T-helper 17 cell (primary cell): ENCODE results near the gene NUMA1. TPM values are rescaled to one million over a fixed set of nuclear protein-coding genes. Genes with fewer than 3 reads are reported as not detected.
A peak's percentile ranks its signal among the peaks of the same experiment; 100 is the strongest.

Experiments used
- ATAC-seq: fragments of 150-1000 bp; cut with Tn5 transposase; 2 replicates; pipeline ENCODE4 v1.10.0; 2021; ENCODE audit warnings: mild to moderate bottlenecking, moderate library complexity
- DNase-seq, 3 donors: peaks; one replicate each; pipeline versions ENCODE4 v3.0.0 to v3.0.0-alpha.2; 2020 to 2021
- H3K9me3 ChIP-seq: one replicate; pipeline ENCODE4 v1.7.0; 2013; ENCODE audit warnings: low read length, mild to moderate bottlenecking; ENCODE audit not compliant: control insufficient read depth, poor library complexity, severe bottlenecking
- H3K27ac Mint-ChIP-seq: one replicate; pipeline ENCODE4 v1.8.0; 2022; ENCODE audit warnings: mild to moderate bottlenecking, moderate library complexity, mixed read lengths
- H3K27me3 Mint-ChIP-seq: one replicate; pipeline ENCODE4 v1.8.0; 2022; ENCODE audit warnings: mixed read lengths
- H3K36me3 Mint-ChIP-seq: one replicate; pipeline ENCODE4 v1.8.0; 2022; ENCODE audit warnings: low read depth, mixed read lengths
- H3K4me1 Mint-ChIP-seq: one replicate; pipeline ENCODE4 v1.8.0; 2022; ENCODE audit warnings: mild to moderate bottlenecking, mixed read lengths
- H3K4me3 Mint-ChIP-seq: one replicate; pipeline ENCODE4 v1.8.0; 2022; ENCODE audit warnings: mild to moderate bottlenecking, moderate library complexity, mixed read lengths
- total RNA-seq, 4 donors: library from RNA in 2 of 4; stranded (reverse) in 2 of 4; gene quantifications; one replicate each; pipeline ENCODE4 v1.2.3 and lab custom pipeline; 2022 to 2026

NUMA1 gene
- total RNA-seq, 2 donors from 2014 or later = 207 to 208 TPM

- Mint-ChIP-seq H3K4me3 (no peak overlapping the region), H3K36me3 (peaks cover 9% of the 10 kb centered on the region), H3K27ac (no peak overlapping the region), H3K27me3 (no peaks in the 10 kb centered on the region), H3K4me1 (peaks cover 32% of the 10 kb centered on the region)
- no peak for ATAC-seq
- H3K9me3 ChIP-seq = no peaks in the 10 kb centered on the region
- no peak for DNase-seq
Observed at GRCh38 chr11:72069200-72069599, 11.1 kb downstream of the NUMA1 start.

GRCh38 chr11:72067676-72068075 lies 12.7 kb downstream of the NUMA1 start:
- no peak overlapping the region for H3K4me3 Mint-ChIP-seq
- ATAC-seq (no peak), DNase-seq (no peak)
- peaks cover 28% of the 10 kb centered on the region for H3K4me1 Mint-ChIP-seq
- H3K27ac Mint-ChIP-seq = no peak overlapping the region
- H3K9me3 ChIP-seq = no peaks in the 10 kb centered on the region
- no peaks in the 10 kb centered on the region for H3K27me3 Mint-ChIP-seq
- peaks cover 9% of the 10 kb centered on the region for H3K36me3 Mint-ChIP-seq

GRCh38 chr11:72067266-72067665 lies 13.1 kb downstream of the NUMA1 start:
- no peak overlapping the region for H3K4me3 Mint-ChIP-seq
- DNase-seq = no peak
- no peak for ATAC-seq
- H3K36me3 Mint-ChIP-seq = peaks cover 9% of the 10 kb centered on the region
- H3K27ac Mint-ChIP-seq = no peak overlapping the region
- H3K9me3 ChIP-seq = no peaks in the 10 kb centered on the region
- H3K27me3 Mint-ChIP-seq = no peaks in the 10 kb centered on the region
- peaks cover 24% of the 10 kb centered on the region for H3K4me1 Mint-ChIP-seq

- H3K4me1 Mint-ChIP-seq = peaks cover 22% of the 10 kb centered on the region
- no peak for DNase-seq
Observed at GRCh38 chr11:72066855-72067254, 13.5 kb downstream of the NUMA1 start.

GRCh38 chr11:72061739-72062396 lies 18.5 kb downstream of the NUMA1 start:
- no peaks in the 10 kb centered on the region for H3K27me3 Mint-ChIP-seq
- no peaks in the 10 kb centered on the region for H3K9me3 ChIP-seq
- ATAC-seq (no peak), DNase-seq (no peak)
- H3K36me3 Mint-ChIP-seq = peaks cover 5% of the 10 kb centered on the region
- H3K4me3 Mint-ChIP-seq = no peak overlapping the region
- peaks cover 6% of the 10 kb centered on the region for H3K4me1 Mint-ChIP-seq
- H3K27ac Mint-ChIP-seq = no peak overlapping the region

More at GRCh38 chr11:72066855-72067254, 13.5 kb downstream of the NUMA1 start:
- H3K27ac Mint-ChIP-seq = no peak overlapping the region
- H3K4me3 Mint-ChIP-seq = no peak overlapping the region
- H3K36me3 Mint-ChIP-seq = peaks cover 10% of the 10 kb centered on the region
- H3K27me3 Mint-ChIP-seq = no peaks in the 10 kb centered on the region
- ATAC-seq = no peak
- H3K9me3 ChIP-seq = no peaks in the 10 kb centered on the region

GRCh38 chr11:72058416-72059034 lies 21.8 kb downstream of the NUMA1 start:
- no peak overlapping the region for H3K4me3 Mint-ChIP-seq
- no peaks in the 10 kb centered on the region for H3K9me3 ChIP-seq
- peaks cover 4% of the 10 kb centered on the region for H3K36me3 Mint-ChIP-seq
- no peaks in the 10 kb centered on the region for H3K27me3 Mint-ChIP-seq
- no peak for ATAC-seq
- H3K4me1 Mint-ChIP-seq = peaks cover 7% of the 10 kb centered on the region
- H3K27ac Mint-ChIP-seq = peak overlapping the region; percentile 34
- DNase-seq = no peak

- ATAC-seq (no peak), DNase-seq (no peak)
- H3K9me3 ChIP-seq = no peaks in the 10 kb centered on the region
- peaks cover 10% of the 10 kb centered on the region for H3K4me1 Mint-ChIP-seq
- H3K36me3 Mint-ChIP-seq = peaks cover 7% of the 10 kb centered on the region
- H3K27ac Mint-ChIP-seq = no peak overlapping the region
- no peak overlapping the region for H3K4me3 Mint-ChIP-seq
- no peaks in the 10 kb centered on the region for H3K27me3 Mint-ChIP-seq
Observed at GRCh38 chr11:72048766-72049460, 31.4 kb downstream of the NUMA1 start.

GRCh38 chr11:72045849-72046248 lies 34.5 kb downstream of the NUMA1 start:
- no peak overlapping the region for H3K4me3 Mint-ChIP-seq
- ATAC-seq = no peak
- peak overlapping the region; percentile 34 for H3K27ac Mint-ChIP-seq
- DNase-seq = no peak
- peaks cover 20% of the 10 kb centered on the region for H3K4me1 Mint-ChIP-seq
- H3K27me3 Mint-ChIP-seq = no peaks in the 10 kb centered on the region
- H3K9me3 ChIP-seq = no peaks in the 10 kb centered on the region
- H3K36me3 Mint-ChIP-seq = no peaks in the 10 kb centered on the region

GRCh38 chr11:72042064-72042745 lies 38.1 kb downstream of the NUMA1 start:
- Mint-ChIP-seq H3K36me3 (no peaks in the 10 kb centered on the region), H3K4me3 (no peak overlapping the region), H3K27ac (no peak overlapping the region), H3K4me1 (peaks cover 27% of the 10 kb centered on the region), H3K27me3 (no peaks in the 10 kb centered on the region)
- DNase-seq (no peak), ATAC-seq (peak; percentile 13)
- no peaks in the 10 kb centered on the region for H3K9me3 ChIP-seq

GRCh38 chr11:72041364-72042063 lies 38.8 kb downstream of the NUMA1 start:
- Mint-ChIP-seq H3K27ac (no peak overlapping the region), H3K27me3 (no peaks in the 10 kb centered on the region), H3K4me3 (no peak overlapping the region), H3K36me3 (no peaks in the 10 kb centered on the region), H3K4me1 (peaks cover 33% of the 10 kb centered on the region)
- DNase-seq = peak; percentile 19 to 27 (median 21)
- ATAC-seq = peak; percentile 52
- no peaks in the 10 kb centered on the region for H3K9me3 ChIP-seq

GRCh38 chr11:72040491-72041363 lies 39.6 kb downstream of the NUMA1 start:
- peaks cover 38% of the 10 kb centered on the region for H3K4me1 Mint-ChIP-seq
- H3K36me3 Mint-ChIP-seq = no peaks in the 10 kb centered on the region
- no peak overlapping the region for H3K4me3 Mint-ChIP-seq
- H3K27me3 Mint-ChIP-seq = no peaks in the 10 kb centered on the region
- peak; percentile 57 to 68 (median 67) for DNase-seq
- no peak overlapping the region for H3K27ac Mint-ChIP-seq
- ATAC-seq = peak; percentile 77
- H3K9me3 ChIP-seq = no peaks in the 10 kb centered on the region

GRCh38 chr11:72039856-72040401 lies 40.4 kb downstream of the NUMA1 start:
- H3K36me3 Mint-ChIP-seq = no peaks in the 10 kb centered on the region
- H3K27me3 Mint-ChIP-seq = no peaks in the 10 kb centered on the region
- no peak for ATAC-seq
- no peak overlapping the region for H3K27ac Mint-ChIP-seq
- H3K4me3 Mint-ChIP-seq = no peak overlapping the region
- H3K9me3 ChIP-seq = no peaks in the 10 kb centered on the region
- DNase-seq = no peak
- H3K4me1 Mint-ChIP-seq = peaks cover 39% of the 10 kb centered on the region
